T-cell (primary cell): ENCODE results near the gene ADAM12. TPM values are rescaled to one million over a fixed set of nuclear protein-coding genes. Genes with fewer than 3 reads are reported as not detected.
"Not testable (repeated sequence)": the region's sequence is repeated elsewhere in the genome, so short reads cannot be mapped to it uniquely, and the experiment has no call there.

Experiments
- ATAC-seq, 4 experiments: fragments of 200-7000 bp in 3 of 4; fragments of 150-1000 bp in 1 of 4; cut with Tn5 transposase; replicated peaks in 1 of 4; 1 replicate in 3 of 4; 2 replicates in 1 of 4; pipeline ENCODE4 v1.10.0; 2021; ENCODE audit warnings: moderate library complexity in 3 of 4, mild to moderate bottlenecking in 2 of 4, moderate number of reproducible peaks in 1 of 4
- CTCF ChIA-PET, 2 donors: fragments of 300-600 bp; sonication (Branson Sonifier 250); formaldehyde crosslinking; loops; one replicate each; lab custom pipeline; 2022; ENCODE audit warnings: antibody characterized with exemption in 2 of 2; lab: Charles Lee
- POLR2A ChIA-PET, 2 donors: fragments of 300-600 bp; sonication (Branson Sonifier 250); formaldehyde crosslinking; loops; one replicate each; lab custom pipeline; 2022; ENCODE audit warnings: antibody characterized with exemption in 2 of 2; lab: Charles Lee
- DNase-seq, 35 experiments: peaks; one replicate each; pipeline versions ENCODE4 v3.0.0 to v3.0.0-alpha.2; 2013 to 2023
- H3K27ac ChIP-seq: one replicate; pipeline ENCODE4 v1.5.1; 2013; ENCODE audit warnings: low read length
- H3K27me3 ChIP-seq, 2 experiments: replicated peaks in 1 of 2; 1 replicate in 1 of 2; 2 replicates in 1 of 2; pipeline versions ENCODE4 v1.6.1 to v1.7.0; 2013; ENCODE audit warnings: low read length in 1 of 2, mixed read lengths in 1 of 2; ENCODE audit not compliant: control insufficient read depth in 2 of 2, insufficient read depth in 2 of 2; ENCODE audit errors: extremely low read depth in 1 of 2
- H3K36me3 ChIP-seq, 2 donors: 1 replicate in 1 of 2; 2 replicates in 1 of 2; pipeline versions ENCODE4 v1.6.1 to v1.7.0; 2013; ENCODE audit warnings: low read length in 1 of 2; ENCODE audit not compliant: control insufficient read depth in 2 of 2, insufficient read depth in 1 of 2; ENCODE audit errors: extremely low read depth in 1 of 2
- H3K4me1 ChIP-seq, 2 experiments: 1 replicate in 1 of 2; 2 replicates in 1 of 2; pipeline versions ENCODE4 v1.6.1 to v1.7.0; 2013; ENCODE audit warnings: low read length in 2 of 2, mixed read lengths in 1 of 2; ENCODE audit not compliant: insufficient read depth in 2 of 2, control insufficient read depth in 1 of 2; ENCODE audit errors: extremely low read depth in 1 of 2
- H3K4me3 ChIP-seq, 2 donors: 1 replicate in 1 of 2; 2 replicates in 1 of 2; pipeline versions ENCODE4 v1.5.1 to v1.7.0; 2013; ENCODE audit warnings: mild to moderate bottlenecking in 2 of 2, low read length in 1 of 2, moderate library complexity in 1 of 2; ENCODE audit not compliant: control insufficient read depth in 1 of 2; ENCODE audit errors: extremely low read depth in 1 of 2
- H3K9me3 ChIP-seq: 2 replicates; pipeline ENCODE4 v1.7.0; 2013
- H3K27ac Mint-ChIP-seq, 2 donors: one replicate each; pipeline ENCODE4 v1.8.0; 2020 to 2021; ENCODE audit warnings: mild to moderate bottlenecking in 2 of 2, mixed read lengths in 2 of 2
- H3K27me3 Mint-ChIP-seq, 2 donors: one replicate each; pipeline ENCODE4 v1.8.0; 2021 to 2022; ENCODE audit warnings: mixed read lengths in 2 of 2
- H3K36me3 Mint-ChIP-seq: one replicate; pipeline ENCODE4 v1.8.0; 2021; ENCODE audit warnings: mixed read lengths
- H3K4me1 Mint-ChIP-seq, 3 donors: one replicate each; pipeline ENCODE4 v1.8.0; 2020 to 2022; ENCODE audit warnings: mixed read lengths in 3 of 3, mild to moderate bottlenecking in 1 of 3
- H3K4me3 Mint-ChIP-seq, 3 donors: one replicate each; pipeline ENCODE4 v1.8.0; 2020 to 2022; ENCODE audit warnings: mild to moderate bottlenecking in 3 of 3, mixed read lengths in 3 of 3, moderate library complexity in 3 of 3
- H3K9me3 Mint-ChIP-seq, 3 donors: one replicate each; pipeline ENCODE4 v1.8.0; 2020 to 2022; ENCODE audit warnings: mixed read lengths in 3 of 3
- WGBS: methylation state at CpG from one replicate; pipeline ENCODE4 v1.1.5; 2013; ENCODE audit warnings: missing lambda C conversion rate; ENCODE audit not compliant: insufficient coverage; 5-methylcytosine and 5-hydroxymethylcytosine counted together
- total RNA-seq, 35 experiments: library from RNA in 6 of 35; stranded (reverse) in 6 of 35; fragments of 120-200 nt in 1 of 35; gene quantifications; one replicate each; pipeline versions ENCODE4 v1.2.1 to v1.2.4 and lab custom pipeline; 2013 to 2026

ADAM12 gene
- total RNA-seq, 5 donors from 2014 or later (not counting 1 experiment from before 2014, with no cell fraction given), result 0.35 to 5.7 (median 1.2) TPM

DNA sequence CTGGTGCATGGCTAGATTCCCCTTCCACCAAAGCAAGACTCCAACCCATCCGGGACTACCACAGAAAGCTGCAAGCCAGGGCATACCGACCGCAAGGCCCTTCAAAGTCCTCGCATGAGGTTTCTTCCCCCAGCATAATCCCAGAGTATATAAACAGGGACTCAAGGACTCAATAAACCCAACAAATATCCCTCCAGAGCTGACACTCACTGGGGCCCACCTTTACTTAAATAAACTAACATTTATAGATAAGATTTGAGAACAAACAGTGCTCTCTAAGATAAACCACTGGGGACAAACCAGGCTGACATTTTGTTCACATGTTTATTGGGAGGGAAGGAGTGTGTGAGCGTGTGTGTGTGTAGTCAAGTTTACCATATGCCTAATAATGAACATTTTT lies 138.2 kb downstream of the ADAM12 start:
- no peak overlapping the region for H3K4me3 ChIP-seq
- CTCF ChIA-PET, result no interaction called here
- Mint-ChIP-seq H3K4me3 (no peak overlapping the region), H3K9me3 (peaks cover 7 to 13% (median 11%) of the 10 kb centered on the region in 3 donors), H3K36me3 (no peaks in the 10 kb centered on the region), H3K27ac (no peak overlapping the region), H3K27me3 (peaks cover 0 to 6% of the 10 kb centered on the region in 2 donors), H3K4me1 (no peaks in the 10 kb centered on the region)
- no peak overlapping the region for H3K27ac ChIP-seq
- H3K27me3 ChIP-seq, result peaks cover 0 to 2% of the 10 kb centered on the region in 2 experiments
- DNase-seq, result no peak
- POLR2A ChIA-PET, result interaction anchor here in 1 of 2 donors (0.6 kb wide), 1 partner anchor 8 kb away, joined by 9 read pairs; no protein-coding TSS in a partner anchor
- no peaks in the 10 kb centered on the region for H3K9me3 ChIP-seq
- ATAC-seq, result no peak
- no peaks in the 10 kb centered on the region for H3K36me3 ChIP-seq
- WGBS, result 88% methylated on average over 4 of the region's 5 CpGs
- H3K4me1 ChIP-seq, result no peaks in the 10 kb centered on the region

DNA sequence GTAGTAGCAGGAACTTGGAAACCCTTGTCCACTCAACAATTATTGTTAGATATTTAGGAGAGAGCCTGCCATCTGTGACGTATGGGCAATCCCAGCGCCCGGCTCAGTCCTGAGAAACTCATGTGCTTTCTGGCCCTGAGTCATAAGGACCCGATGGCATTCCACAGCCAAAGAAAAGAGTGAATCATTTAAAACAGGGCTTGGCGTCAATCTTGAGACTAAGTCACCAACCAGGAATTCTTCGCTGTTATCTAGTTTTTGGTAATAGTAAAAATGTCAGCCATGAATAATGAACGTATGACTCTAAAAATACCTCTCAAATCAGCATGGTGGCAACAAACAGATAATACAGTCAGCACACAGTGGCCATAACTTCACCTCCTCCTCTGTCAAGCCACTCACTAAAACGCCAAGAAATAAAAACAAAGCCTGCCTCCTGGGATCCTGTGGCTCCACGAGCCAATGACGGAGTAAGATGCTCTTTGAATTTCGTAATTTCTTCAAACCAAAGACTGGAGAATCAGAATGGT lies 140.8 kb downstream of the ADAM12 start:
- H3K4me3 Mint-ChIP-seq, result no peak overlapping the region
- H3K36me3 Mint-ChIP-seq, result no peaks in the 10 kb centered on the region
- peaks cover 7 to 13% (median 7%) of the 10 kb centered on the region in 3 donors for H3K9me3 Mint-ChIP-seq
- H3K4me1 Mint-ChIP-seq, result no peaks in the 10 kb centered on the region
- H3K27me3 Mint-ChIP-seq, result no peaks in the 10 kb centered on the region
- Histone ChIP-seq H3K4me3 (no peak overlapping the region), H3K36me3 (no peaks in the 10 kb centered on the region), H3K27me3 (peaks cover 0 to 2% of the 10 kb centered on the region in 2 experiments), H3K27ac (no peak overlapping the region), H3K9me3 (no peaks in the 10 kb centered on the region), H3K4me1 (no peaks in the 10 kb centered on the region)
- ChIA-PET CTCF (no interaction called here), POLR2A (no interaction called here)
- WGBS, result 90% methylated on average over 7 of the region's 11 CpGs
- H3K27ac Mint-ChIP-seq, result no peak overlapping the region
- ATAC-seq (no peak), DNase-seq (no peak)

DNA sequence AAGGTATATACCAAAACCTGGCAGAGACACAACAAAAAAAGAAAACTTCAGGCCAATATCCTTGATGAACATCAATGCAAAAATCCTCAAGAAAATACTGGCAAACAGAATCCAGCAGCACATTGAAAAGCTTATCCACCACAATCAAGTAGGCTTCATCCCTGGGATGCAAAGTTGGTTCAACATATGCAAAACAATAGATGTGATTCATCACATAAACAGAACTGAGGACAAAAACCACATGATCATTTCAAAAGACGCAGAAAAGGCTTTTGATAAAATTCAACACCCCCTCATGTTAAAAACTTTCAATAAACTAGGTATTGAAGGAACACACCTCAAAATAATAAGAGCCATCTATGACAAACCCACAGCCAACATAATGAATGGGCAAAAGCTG lies 141.9 kb downstream of the ADAM12 start:
- H3K9me3 ChIP-seq, POLR2A ChIA-PET, H3K36me3 Mint-ChIP-seq, H3K4me1 ChIP-seq, H3K27ac ChIP-seq, DNase-seq, H3K4me1 Mint-ChIP-seq, H3K9me3 Mint-ChIP-seq, H3K27ac Mint-ChIP-seq, H3K27me3 ChIP-seq, CTCF ChIA-PET, H3K36me3 ChIP-seq, H3K4me3 Mint-ChIP-seq, H3K4me3 ChIP-seq, ATAC-seq, H3K27me3 Mint-ChIP-seq: not testable (repeated sequence)
- no CpG with 5 or more reads among the region's 1 CpG for WGBS

DNA sequence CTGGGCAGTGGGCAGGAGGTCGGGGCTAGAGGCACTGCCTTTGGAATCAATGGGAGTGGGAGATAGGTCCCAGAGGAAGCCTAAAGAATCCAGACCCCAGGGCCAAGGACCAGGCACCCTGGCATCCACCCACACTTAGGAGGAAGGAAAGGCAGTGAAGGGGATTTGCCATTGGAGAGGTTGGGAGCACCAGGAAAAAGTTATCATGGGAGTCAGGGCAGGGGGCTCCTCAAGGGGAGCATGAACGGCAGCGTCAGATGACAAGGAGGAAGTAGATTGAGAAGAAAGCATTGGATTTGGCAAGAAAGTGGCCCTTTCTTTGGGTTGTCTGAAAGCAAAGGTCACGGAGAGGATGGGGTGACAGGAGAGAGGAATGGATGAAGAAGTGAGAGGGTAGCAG lies 142.8 kb downstream of the ADAM12 start:
- POLR2A ChIA-PET, result no interaction called here
- H3K36me3 ChIP-seq, result no peaks in the 10 kb centered on the region
- CTCF ChIA-PET, result no interaction called here

DNA sequence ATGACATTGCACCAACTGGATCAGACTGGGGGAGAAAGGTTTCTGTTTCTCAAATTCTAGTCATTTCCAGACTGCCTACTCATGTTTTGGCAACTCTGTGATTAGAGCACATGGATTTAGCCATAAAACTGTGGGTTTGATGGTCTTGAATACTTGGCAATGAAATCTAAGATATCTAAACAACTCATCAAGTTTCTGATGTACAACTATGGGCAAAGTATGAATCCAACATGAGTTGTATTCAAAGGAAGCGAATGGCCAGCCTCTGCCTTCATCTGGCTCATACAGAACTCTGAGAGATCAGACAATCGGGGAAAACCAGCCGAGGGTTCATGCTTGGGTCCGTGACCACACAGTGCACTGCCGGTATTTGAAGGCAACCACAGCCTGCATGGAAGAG lies 144.3 kb downstream of the ADAM12 start:
- no peak for ATAC-seq
- Mint-ChIP-seq H3K27ac (no peak overlapping the region), H3K4me3 (no peak overlapping the region), H3K9me3 (no peaks in the 10 kb centered on the region), H3K36me3 (no peaks in the 10 kb centered on the region), H3K4me1 (no peaks in the 10 kb centered on the region), H3K27me3 (peaks cover 0 to 8% of the 10 kb centered on the region in 2 donors)
- H3K9me3 ChIP-seq, result no peaks in the 10 kb centered on the region
- ChIA-PET POLR2A (no interaction called here), CTCF (no interaction called here)
- H3K4me1 ChIP-seq, result no peaks in the 10 kb centered on the region
- H3K4me3 ChIP-seq, result no peak overlapping the region
- H3K27me3 ChIP-seq, result peaks cover 0 to 7% of the 10 kb centered on the region in 2 experiments
- no peaks in the 10 kb centered on the region for H3K36me3 ChIP-seq
- no peak overlapping the region for H3K27ac ChIP-seq
- WGBS, result 83% methylated on average over 5 of the region's 5 CpGs
- DNase-seq, result no peak

More for the DNA sequence above, 142.8 kb downstream of the ADAM12 start:
- no peak overlapping the region for H3K4me3 Mint-ChIP-seq
- no peak overlapping the region for H3K27ac Mint-ChIP-seq
- Histone ChIP-seq H3K4me1 (no peaks in the 10 kb centered on the region), H3K27me3 (peaks cover 0 to 2% of the 10 kb centered on the region in 2 experiments), H3K4me3 (no peak overlapping the region), H3K9me3 (no peaks in the 10 kb centered on the region), H3K27ac (no peak overlapping the region)
- ATAC-seq (no peak), DNase-seq (no peak)
- H3K27me3 Mint-ChIP-seq, result no peaks in the 10 kb centered on the region
- WGBS, result 78% methylated on average over 3 of the region's 4 CpGs
- H3K9me3 Mint-ChIP-seq, result no peaks in the 10 kb centered on the region
- H3K4me1 Mint-ChIP-seq, result no peaks in the 10 kb centered on the region
- no peaks in the 10 kb centered on the region for H3K36me3 Mint-ChIP-seq

DNA sequence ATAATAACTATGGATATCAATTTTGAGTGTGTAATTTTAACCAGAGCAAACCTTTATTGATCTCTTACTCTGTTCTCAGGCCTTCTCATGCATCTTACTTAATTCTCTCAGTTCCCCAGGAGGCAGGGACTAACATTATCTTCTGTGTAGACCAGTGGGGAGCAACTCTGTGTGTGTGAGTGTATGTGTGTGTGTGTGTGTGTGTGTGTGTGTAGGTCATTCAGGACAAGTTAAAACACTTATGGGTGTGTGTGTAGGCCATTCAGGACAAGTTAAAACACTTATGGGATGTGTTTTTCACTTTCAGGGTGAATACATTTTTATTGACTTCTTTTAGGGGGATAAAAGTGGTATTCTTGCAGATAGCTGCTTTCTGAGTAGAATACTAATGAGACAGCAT lies 145.0 kb downstream of the ADAM12 start:
- ChIA-PET CTCF (no interaction called here), POLR2A (no interaction called here)
- no peak for DNase-seq
- H3K27me3 ChIP-seq, result peaks cover 0 to 7% of the 10 kb centered on the region in 2 experiments
- Mint-ChIP-seq H3K4me3 (no peak overlapping the region), H3K27me3 (peaks cover 0 to 8% of the 10 kb centered on the region in 2 donors), H3K9me3 (no peaks in the 10 kb centered on the region), H3K27ac (no peak overlapping the region), H3K36me3 (no peaks in the 10 kb centered on the region), H3K4me1 (no peaks in the 10 kb centered on the region)
- no peak for ATAC-seq
- H3K27ac ChIP-seq, result no peak overlapping the region
- no peaks in the 10 kb centered on the region for H3K9me3 ChIP-seq
- H3K4me1 ChIP-seq, result no peaks in the 10 kb centered on the region
- H3K36me3 ChIP-seq, result no peaks in the 10 kb centered on the region
- no peak overlapping the region for H3K4me3 ChIP-seq
